GM10847 (cell line): ENCODE results near the gene GRK1.

Source experiments
- POLR2A ChIP-seq: IDR thresholded peaks from 2 replicates; pipeline ENCODE4 v1.6.1; 2011; ENCODE audit not compliant: insufficient read length; ENCODE audit errors: extremely low read depth

Gene GRK1

GRCh38 chr13:113768018-113768905, 101.2 kb downstream of the GRK1 start:
- no peak for TF ChIP-seq POLR2A

- TF ChIP-seq POLR2A = no peak
Measured at GRCh38 chr13:113769106-113769505, 102.1 kb downstream of the GRK1 start.

DNA sequence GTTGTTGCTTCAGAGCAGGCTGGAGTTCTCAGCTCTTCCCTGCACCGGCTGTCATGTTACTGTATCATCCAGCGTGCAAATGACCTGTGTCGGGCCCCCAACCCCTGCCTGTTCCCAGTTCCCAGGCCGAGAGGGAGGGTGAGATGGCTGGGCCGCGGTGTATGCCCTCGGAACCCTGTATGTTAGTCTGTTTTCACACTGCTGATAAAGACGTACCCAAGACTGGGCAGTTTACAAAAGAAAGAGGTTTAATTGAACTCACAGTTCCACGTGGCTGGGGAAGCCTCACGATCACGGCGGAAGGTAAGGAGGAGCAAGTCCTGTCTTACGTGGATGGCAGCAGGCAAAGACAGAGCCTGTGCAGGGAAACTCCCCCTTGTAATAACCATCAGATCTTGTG, 102.9 kb downstream of the GRK1 start:
- TF ChIP-seq POLR2A = no peak

- no peak for TF ChIP-seq POLR2A
Measured at GRCh38 chr13:113770441-113770840, 103.4 kb downstream of the GRK1 start.

DNA sequence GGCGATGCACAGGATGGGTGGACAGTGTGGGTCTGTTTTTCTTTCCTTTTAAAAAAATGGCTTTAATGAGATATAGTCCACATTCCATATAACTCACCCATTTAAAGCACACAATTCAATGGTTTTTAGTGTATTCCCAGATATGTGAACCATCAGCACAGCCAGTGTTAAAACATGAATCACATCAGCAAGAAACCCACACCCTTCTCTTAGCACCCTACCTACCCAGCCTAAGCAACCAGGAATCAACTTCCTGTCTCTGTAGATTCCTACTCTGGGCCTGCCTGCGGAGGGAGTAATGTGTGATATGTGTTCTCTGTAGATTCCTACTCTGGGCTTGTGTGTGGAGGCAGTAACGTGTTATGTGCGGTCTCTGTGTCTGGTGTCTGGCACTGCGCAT, 103.9 kb downstream of the GRK1 start:
- TF ChIP-seq POLR2A = no peak

DNA sequence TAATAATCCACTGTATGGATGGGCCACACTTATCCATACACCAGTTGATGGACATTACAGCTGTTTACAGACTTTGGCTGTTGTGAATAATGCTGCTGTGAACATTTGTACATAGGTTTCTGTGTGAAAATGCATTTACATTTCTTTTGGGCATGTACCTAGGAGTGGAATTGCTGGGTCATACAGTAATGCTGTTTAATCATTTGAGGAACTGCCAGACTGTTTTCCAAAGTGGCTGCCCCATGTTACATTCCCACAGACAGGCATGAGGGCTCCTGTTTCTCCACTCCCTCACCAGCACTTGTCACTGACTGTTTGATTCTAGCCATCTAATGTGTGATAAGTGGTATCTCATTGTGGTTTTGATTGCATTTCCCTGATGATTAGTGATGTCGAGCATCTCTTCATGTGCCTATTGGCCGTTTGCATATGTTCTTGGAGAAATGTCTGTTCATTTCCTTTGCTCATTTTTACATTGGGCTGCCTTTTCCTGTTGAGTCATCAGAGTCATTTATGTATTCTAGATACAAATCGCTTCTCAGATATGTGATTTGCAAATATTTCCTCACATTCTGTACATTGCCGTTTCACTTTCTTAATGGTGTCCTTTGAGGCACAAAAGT, 104.8 kb downstream of the GRK1 start:
- no peak for TF ChIP-seq POLR2A

DNA sequence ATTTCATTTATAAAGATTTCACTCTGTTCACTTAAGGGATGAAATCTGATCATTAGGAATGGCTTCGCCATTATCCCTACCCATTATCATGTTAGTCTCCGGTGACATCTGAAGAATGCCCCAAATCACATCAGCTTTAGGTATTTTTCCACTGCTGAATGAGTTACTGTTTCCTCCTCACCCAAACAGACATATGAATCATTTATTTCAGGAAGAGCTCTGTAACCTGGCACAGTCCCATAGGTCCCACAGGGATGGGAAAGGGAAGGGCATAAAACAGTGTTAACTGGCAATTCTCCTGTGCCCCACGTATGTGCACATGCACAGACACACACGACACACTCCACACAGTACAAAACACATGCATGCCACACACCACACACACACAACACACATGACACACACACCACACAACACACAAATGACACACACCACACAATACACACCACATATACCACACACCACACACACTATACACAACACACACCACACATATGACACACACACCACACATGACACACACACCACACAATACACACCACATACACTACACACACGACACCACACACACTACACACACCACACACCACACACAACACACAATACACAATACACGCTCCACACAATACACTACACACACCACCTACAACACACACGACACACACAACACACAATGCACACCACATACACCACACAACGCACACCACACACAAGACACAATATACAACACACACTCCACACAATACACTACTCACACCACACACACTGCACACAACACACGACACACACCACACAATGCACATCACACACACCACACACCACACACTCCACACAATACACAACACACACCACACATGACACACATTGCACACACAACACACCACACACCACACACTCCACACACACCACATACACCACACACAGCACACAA, 107.4 kb downstream of the GRK1 start:
- TF ChIP-seq POLR2A = no peak

- TF ChIP-seq POLR2A = no peak
Measured at GRCh38 chr13:113775451-113776145, 108.6 kb downstream of the GRK1 start.

DNA sequence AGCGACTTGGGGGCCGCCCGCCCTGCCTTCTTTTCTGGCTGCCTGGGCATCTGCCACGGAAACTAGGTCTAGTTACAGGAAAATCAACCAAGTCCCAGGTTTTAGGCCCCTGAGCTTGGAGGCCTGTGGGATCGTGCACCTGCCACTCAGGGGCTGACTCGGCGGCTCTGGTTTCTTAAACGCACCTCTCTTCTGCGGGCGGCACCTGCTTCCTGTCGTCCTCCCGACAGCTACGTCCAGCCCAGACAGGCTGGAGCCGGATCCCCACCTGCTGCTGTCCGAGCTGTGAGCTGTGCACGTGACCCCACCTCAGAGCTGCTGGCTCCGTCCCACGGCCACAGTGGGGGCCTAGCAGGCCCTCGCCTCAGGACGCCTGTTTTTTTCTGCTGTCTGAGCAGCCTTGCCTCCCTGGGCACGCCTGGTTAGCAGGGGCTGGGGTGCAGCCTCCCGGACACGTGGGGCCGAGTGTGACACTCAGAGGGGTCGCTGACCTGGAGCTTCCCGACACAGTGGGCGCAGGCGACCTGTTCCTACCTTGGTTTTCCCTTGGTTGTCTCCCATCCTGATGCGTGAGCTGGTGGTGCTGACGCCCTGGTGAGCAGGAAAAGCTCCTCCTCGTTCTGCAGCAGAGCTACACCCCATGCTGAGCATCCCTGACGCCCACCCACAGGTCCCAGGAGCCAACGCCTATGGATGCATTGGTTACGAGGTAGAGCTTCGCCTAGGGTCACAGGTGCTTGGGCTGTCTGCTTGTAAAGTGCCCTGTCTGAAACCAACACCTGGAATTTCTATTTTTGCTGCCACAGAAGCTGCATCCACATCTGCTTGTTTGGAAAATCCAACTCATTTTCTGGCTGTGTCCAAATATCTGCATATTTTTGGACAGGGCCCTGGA, 109.5 kb downstream of the GRK1 start:
- no peak for TF ChIP-seq POLR2A

GRCh38 chr13:113777311-113778260, 110.6 kb downstream of the GRK1 start:
- no peak for TF ChIP-seq POLR2A

- TF ChIP-seq POLR2A = no peak
Measured at GRCh38 chr13:113781571-113781970, 114.6 kb downstream of the GRK1 start.

DNA sequence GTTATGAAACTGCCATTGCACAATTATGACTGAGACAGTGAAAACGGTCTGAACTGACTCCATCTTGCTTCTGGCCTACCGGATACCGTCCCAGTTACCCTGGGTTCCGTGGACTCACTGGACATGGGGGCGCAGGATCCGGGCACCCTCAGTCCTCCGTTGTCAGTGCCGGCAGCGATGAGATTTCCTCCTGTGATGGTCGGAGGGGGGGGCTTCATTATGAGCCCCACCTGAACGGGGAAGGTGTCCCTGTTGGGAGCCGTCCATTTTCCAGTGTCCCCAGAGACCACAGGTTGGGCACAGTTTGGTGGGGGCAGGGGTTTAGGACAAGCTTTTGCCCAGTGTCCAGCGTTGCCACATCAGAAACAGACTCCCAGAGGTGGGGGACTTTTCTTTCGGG, 115.5 kb downstream of the GRK1 start:
- no peak for TF ChIP-seq POLR2A

GRCh38 chr13:113783200-113783881, 116.3 kb downstream of the GRK1 start:
- TF ChIP-seq POLR2A = no peak
